Measurements from ENCODE around the gene POLK.

POLK gene

GRCh38 chr5:75611311-75612225 lies 99.9 kb downstream of the POLK start, which contains the start of gene ANKDD1B:
Gene ANKDD1B, plus strand, starts transcription at chr5:75611453. Its CDS starts 182 bp downstream, at chr5:75611635.
- DNase-seq, result no peak

- no peak for DNase-seq
These were observed 100.5 kb downstream of the POLK start for GRCh38 chr5:75612226-75612569.

GRCh38 chr5:75612901-75613300 lies 101.2 kb downstream of the POLK start:
- DNase-seq, result no peak

- DNase-seq, result no peak
These were observed 102.5 kb downstream of the POLK start for GRCh38 chr5:75614176-75614575.

- DNase-seq, result no peak
These were observed 104.7 kb downstream of the POLK start for GRCh38 chr5:75616371-75616881.

- no peak for DNase-seq
These were observed 105.4 kb downstream of the POLK start for GRCh38 chr5:75616971-75617621.

GRCh38 chr5:75617736-75618352 lies 106.2 kb downstream of the POLK start:
- no peak for DNase-seq

GRCh38 chr5:75620184-75620959 lies 108.7 kb downstream of the POLK start:
- no peak for DNase-seq

- DNase-seq, result no peak
These were observed 110.9 kb downstream of the POLK start for GRCh38 chr5:75622564-75622963.

- DNase-seq, result no peak
These were observed 112.2 kb downstream of the POLK start for GRCh38 chr5:75623846-75624245.

GRCh38 chr5:75626959-75627358 lies 115.3 kb downstream of the POLK start:
- DNase-seq, result no peak

- DNase-seq, result no peak
These were observed 116.1 kb downstream of the POLK start for GRCh38 chr5:75627801-75628200.

- no peak for DNase-seq
These were observed 119.2 kb downstream of the POLK start for GRCh38 chr5:75630875-75631274.

GRCh38 chr5:75632321-75632720 lies 120.6 kb downstream of the POLK start:
- no peak for DNase-seq

GRCh38 chr5:75637949-75638348 lies 126.3 kb downstream of the POLK start:
- DNase-seq, result no peak

GRCh38 chr5:75639535-75640311 lies 128.0 kb downstream of the POLK start:
- no peak for DNase-seq

GRCh38 chr5:75640395-75640794 lies 128.7 kb downstream of the POLK start:
- DNase-seq, result no peak

- DNase-seq, result no peak
These were observed 129.1 kb downstream of the POLK start for GRCh38 chr5:75640826-75641225.

GRCh38 chr5:75648712-75649111 lies 137.0 kb downstream of the POLK start:
- DNase-seq, result no peak
